Smooth muscle cell (in vitro differentiated cells): Measurements from ENCODE around the gene FOCAD. TPM values are rescaled to one million over a fixed set of nuclear protein-coding genes. Genes with fewer than 3 reads are reported as not detected.

Source experiments
- DNase-seq: peaks from one replicate; lab custom pipeline; 2025; ENCODE audit not compliant: unreplicated experiment; lab: John Stamatoyannopoulos, UW
- H2AFZ ChIP-seq: fragments of 200-600 bp; sonication (generic); 2 replicates; pipeline ENCODE4 v1.6.0; 2016; ENCODE audit warnings: antibody characterized with exemption, low read depth, mild to moderate bottlenecking
- H3F3A ChIP-seq: fragments of 200-600 bp; sonication (generic); 2 replicates; pipeline ENCODE4 v1.6.0; 2017; ENCODE audit warnings: antibody characterized with exemption, low read depth
- H3K27ac ChIP-seq: fragments of 200-600 bp; sonication (generic); 2 replicates; pipeline ENCODE4 v1.5.1; 2016; ENCODE audit warnings: low read depth, mild to moderate bottlenecking
- H3K27me3 ChIP-seq: fragments of 200-600 bp; sonication (generic); 2 replicates; pipeline ENCODE4 v1.6.1; 2016; ENCODE audit warnings: low read depth, mild to moderate bottlenecking
- H3K36me3 ChIP-seq: fragments of 200-600 bp; sonication (generic); 2 replicates; pipeline ENCODE4 v1.5.1; 2016; ENCODE audit warnings: low read depth
- H3K4me1 ChIP-seq: fragments of 200-600 bp; sonication (generic); 2 replicates; pipeline ENCODE4 v1.5.1; 2016; ENCODE audit warnings: low read depth
- H3K4me2 ChIP-seq: fragments of 200-600 bp; sonication (generic); 2 replicates; pipeline ENCODE4 v1.6.0; 2016; ENCODE audit warnings: mild to moderate bottlenecking
- H3K4me3 ChIP-seq: fragments of 200-600 bp; sonication (generic); 2 replicates; pipeline ENCODE4 v1.5.1; 2016; ENCODE audit warnings: mild to moderate bottlenecking
- H3K79me2 ChIP-seq: fragments of 200-600 bp; sonication (generic); 2 replicates; pipeline ENCODE4 v1.6.0; 2016; ENCODE audit warnings: low read depth, mild to moderate bottlenecking
- H3K9ac ChIP-seq: fragments of 200-600 bp; sonication (generic); 2 replicates; pipeline ENCODE4 v1.6.0; 2016; ENCODE audit warnings: low read depth
- H3K9me3 ChIP-seq: fragments of 200-600 bp; sonication (generic); replicated peaks from 2 replicates; pipeline ENCODE4 v1.5.1; 2016; ENCODE audit warnings: low read depth
- H4K20me1 ChIP-seq: fragments of 200-600 bp; sonication (generic); 2 replicates; pipeline ENCODE4 v1.6.0; 2016; ENCODE audit warnings: low read depth
- CTCF ChIP-seq: fragments of 200-600 bp; sonication (generic); IDR thresholded peaks from 2 replicates; pipeline ENCODE4 v1.5.1; 2017; ENCODE audit warnings: borderline replicate concordance, mild to moderate bottlenecking, antibody characterized with exemption; ENCODE audit not compliant: insufficient read depth, poor library complexity, severe bottlenecking
- whole genome bisulfite sequencing: methylation state at CpG from one replicate; pipeline ENCODE4 v1.1.7; 2016; ENCODE audit warnings: low lambda C conversion rate; 5-methylcytosine and 5-hydroxymethylcytosine counted together
- polyA plus RNA-seq: library from polyadenylated mRNA; unstranded; fragments of >200 nt; fragmentation: Nextera tagmentation; extraction: Ambion mirVana; gene quantifications from 2 replicates; pipeline ENCODE4 v1.2.1, GENCODE V29; 2016
- total RNA-seq: library from RNA; depleted of rRNA; stranded (reverse); fragments of >200 nt; gene quantifications from 2 replicates; pipeline ENCODE4 v1.2.3, GENCODE V29; 2014

Gene FOCAD
- total and polyA plus RNA-seq, 2 experiments from 2014 or later, result 31.0 to 106 TPM

DNA sequence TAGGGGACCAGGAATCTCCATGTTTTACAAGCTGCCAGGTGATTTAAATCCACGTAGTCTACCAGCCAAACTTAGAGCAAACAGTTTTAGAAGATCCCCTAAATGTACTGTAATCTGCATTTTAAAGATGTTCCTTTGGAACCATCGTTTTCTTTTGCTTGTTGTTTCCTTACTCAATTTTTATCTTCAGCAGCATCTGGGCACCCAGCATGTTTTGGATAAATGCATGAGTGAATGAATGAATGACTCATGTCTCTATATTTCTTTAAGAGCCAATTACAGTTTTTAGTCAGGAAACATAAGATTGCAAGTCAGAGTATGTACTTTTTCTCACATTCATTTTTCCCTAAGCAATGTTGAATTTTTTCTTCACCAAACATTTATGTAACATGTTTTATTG is 224.4 kb downstream of the FOCAD start:
- no peaks in the 10 kb centered on the region for H3F3A ChIP-seq
- no peak overlapping the region for H3K4me2 ChIP-seq
- WGBS, result 12% methylated on average over 2 of the region's 2 CpGs
- H3K36me3 ChIP-seq, result no peaks in the 10 kb centered on the region
- no peaks in the 10 kb centered on the region for H3K9me3 ChIP-seq
- no peaks in the 10 kb centered on the region for H3K79me2 ChIP-seq
- H2AFZ ChIP-seq, result no peak overlapping the region
- H3K27ac ChIP-seq, result no peak overlapping the region
- no peaks in the 10 kb centered on the region for H3K4me1 ChIP-seq
- H3K27me3 ChIP-seq, result no peaks in the 10 kb centered on the region
- no peak overlapping the region for H3K4me3 ChIP-seq
- no peaks in the 10 kb centered on the region for H4K20me1 ChIP-seq
- TF ChIP-seq CTCF, result no peak
- no peak overlapping the region for H3K9ac ChIP-seq
- no peak for DNase-seq

GRCh38 chr9:20914556-20914955 is 230.5 kb downstream of the FOCAD start:
- no peak overlapping the region for H3K4me3 ChIP-seq
- H3K9ac ChIP-seq, result no peak overlapping the region
- no peaks in the 10 kb centered on the region for H3K27me3 ChIP-seq
- DNase-seq, result no peak
- TF ChIP-seq CTCF, result no peak
- H4K20me1 ChIP-seq, result no peaks in the 10 kb centered on the region
- WGBS, result 90% methylated on average over 6 of the region's 6 CpGs
- no peaks in the 10 kb centered on the region for H3K36me3 ChIP-seq
- H3K79me2 ChIP-seq, result no peaks in the 10 kb centered on the region
- no peak overlapping the region for H2AFZ ChIP-seq
- H3K4me1 ChIP-seq, result no peaks in the 10 kb centered on the region
- H3K9me3 ChIP-seq, result no peaks in the 10 kb centered on the region
- H3F3A ChIP-seq, result no peaks in the 10 kb centered on the region
- no peak overlapping the region for H3K27ac ChIP-seq
- no peak overlapping the region for H3K4me2 ChIP-seq

GRCh38 chr9:20921362-20921761 is 237.3 kb downstream of the FOCAD start:
- no peak for TF ChIP-seq CTCF
- H3K27me3 ChIP-seq, result no peaks in the 10 kb centered on the region
- H3K4me1 ChIP-seq, result no peaks in the 10 kb centered on the region
- H3K36me3 ChIP-seq, result no peaks in the 10 kb centered on the region
- H4K20me1 ChIP-seq, result no peaks in the 10 kb centered on the region
- H3K4me3 ChIP-seq, result no peak overlapping the region
- H3K79me2 ChIP-seq, result no peaks in the 10 kb centered on the region
- H3K4me2 ChIP-seq, result no peak overlapping the region
- H3F3A ChIP-seq, result no peaks in the 10 kb centered on the region
- H3K9me3 ChIP-seq, result no peaks in the 10 kb centered on the region
- no peak overlapping the region for H3K9ac ChIP-seq
- no peak for DNase-seq
- H2AFZ ChIP-seq, result no peak overlapping the region
- no peak overlapping the region for H3K27ac ChIP-seq
- WGBS, result 84% methylated on average over 1 of the region's 1 CpG

DNA sequence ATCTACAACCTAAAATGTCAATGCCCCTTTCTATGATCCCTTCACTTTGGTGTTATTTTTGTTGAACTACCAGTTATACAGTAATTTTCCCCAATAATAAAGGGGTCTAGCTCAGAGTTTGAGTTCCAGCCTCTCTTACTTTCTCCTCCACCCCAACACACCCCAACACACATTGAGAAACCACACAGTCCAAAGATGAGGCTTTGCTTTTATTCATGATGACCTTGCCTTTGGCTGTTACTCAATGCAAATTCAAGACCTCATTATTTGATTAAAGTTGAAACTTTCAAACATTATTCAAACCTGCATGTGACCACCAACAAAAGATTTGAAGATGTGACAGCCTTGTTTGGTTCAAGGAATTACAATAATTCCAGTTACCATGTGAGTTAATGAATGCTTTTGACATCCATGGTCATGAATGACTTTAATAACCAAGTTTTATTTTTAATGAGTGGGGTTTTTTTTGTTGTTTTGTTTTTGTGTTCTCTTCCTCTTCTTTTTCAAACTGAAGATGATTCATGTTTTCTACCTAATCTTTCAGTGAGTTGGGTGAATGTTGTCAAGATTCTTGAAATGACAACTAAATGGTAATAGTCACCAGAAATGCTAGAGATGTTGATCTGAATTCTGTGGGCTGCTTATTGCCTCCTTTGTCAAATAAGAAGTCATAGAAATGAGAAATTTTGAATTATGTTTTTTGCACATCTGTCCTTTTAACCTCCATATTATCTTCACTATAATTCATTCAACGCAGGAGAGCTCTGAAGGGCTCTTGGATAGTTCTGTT is 241.4 kb downstream of the FOCAD start:
- TF ChIP-seq CTCF, result no peak
- H3K4me3 ChIP-seq, result no peak overlapping the region
- no peak overlapping the region for H2AFZ ChIP-seq
- H3K4me1 ChIP-seq, result no peaks in the 10 kb centered on the region
- WGBS, result 94% methylated on average over 1 of the region's 1 CpG
- H3K36me3 ChIP-seq, result no peaks in the 10 kb centered on the region
- H3K79me2 ChIP-seq, result no peaks in the 10 kb centered on the region
- no peak overlapping the region for H3K4me2 ChIP-seq
- no peaks in the 10 kb centered on the region for H3K27me3 ChIP-seq
- no peak overlapping the region for H3K9ac ChIP-seq
- no peaks in the 10 kb centered on the region for H4K20me1 ChIP-seq
- no peak for DNase-seq
- no peak overlapping the region for H3K27ac ChIP-seq
- no peaks in the 10 kb centered on the region for H3K9me3 ChIP-seq
- no peaks in the 10 kb centered on the region for H3F3A ChIP-seq
